ENCODE measurements around the gene POLR1G.

Gene POLR1G

DNA sequence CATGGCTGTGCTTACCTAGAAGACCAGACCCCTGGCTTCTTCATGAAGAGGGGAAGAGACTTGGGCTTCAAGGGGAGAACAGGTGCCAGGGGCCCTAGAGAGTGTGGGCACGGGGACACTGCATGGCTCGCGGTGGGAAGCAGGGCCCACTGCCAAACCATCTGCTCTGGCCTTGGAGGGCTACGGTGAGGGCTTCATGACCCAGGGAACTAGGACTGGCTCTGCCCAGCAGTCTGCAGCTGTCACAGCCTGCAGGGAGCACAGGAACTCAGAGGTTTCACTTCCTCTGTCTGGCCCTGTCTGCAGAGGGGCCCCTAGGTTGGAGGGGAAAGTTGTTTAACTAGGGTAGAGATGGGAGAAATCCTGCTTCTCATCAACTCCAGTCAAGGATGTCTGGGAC, 13.0 kb downstream of the POLR1G start:
- TF ChIP-seq FOXM1 (IDR thresholded peaks at IDR 0.05; ENCODE audit: borderline replicate concordance, low read depth) (no peak), TCF12 (IDR thresholded peaks at IDR 0.05; ENCODE audit: low read depth) (no peak), EGR1 (IDR thresholded peaks at IDR 0.05) (no peak), ZBTB7A (IDR thresholded peaks at IDR 0.05; ENCODE audit: low read depth) (no peak), CEBPB (IDR thresholded peaks at IDR 0.05) (no peak), RAD21 (IDR thresholded peaks at IDR 0.05; ENCODE audit: low read depth) (no peak), EP300 (IDR thresholded peaks at IDR 0.05; ENCODE audit: borderline replicate concordance) (no peak), YY1 (IDR thresholded peaks at IDR 0.05; ENCODE audit: low read depth) (no peak), NFIC (IDR thresholded peaks at IDR 0.05) (no peak), TEAD4 (IDR thresholded peaks at IDR 0.05) (no peak), TAF1 (IDR thresholded peaks at IDR 0.05; ENCODE audit: low read depth) (no peak), CREB1 (IDR thresholded peaks at IDR 0.05; ENCODE audit: low read depth) (no peak)
- TF ChIP-seq, protein P1, sequence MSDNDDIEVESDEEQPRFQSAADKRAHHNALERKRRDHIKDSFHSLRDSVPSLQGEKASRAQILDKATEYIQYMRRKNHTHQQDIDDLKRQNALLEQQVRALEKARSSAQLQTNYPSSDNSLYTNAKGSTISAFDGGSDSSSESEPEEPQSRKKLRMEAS (IDR thresholded peaks at IDR 0.05) = no peak
- TF ChIP-seq, protein P2, sequence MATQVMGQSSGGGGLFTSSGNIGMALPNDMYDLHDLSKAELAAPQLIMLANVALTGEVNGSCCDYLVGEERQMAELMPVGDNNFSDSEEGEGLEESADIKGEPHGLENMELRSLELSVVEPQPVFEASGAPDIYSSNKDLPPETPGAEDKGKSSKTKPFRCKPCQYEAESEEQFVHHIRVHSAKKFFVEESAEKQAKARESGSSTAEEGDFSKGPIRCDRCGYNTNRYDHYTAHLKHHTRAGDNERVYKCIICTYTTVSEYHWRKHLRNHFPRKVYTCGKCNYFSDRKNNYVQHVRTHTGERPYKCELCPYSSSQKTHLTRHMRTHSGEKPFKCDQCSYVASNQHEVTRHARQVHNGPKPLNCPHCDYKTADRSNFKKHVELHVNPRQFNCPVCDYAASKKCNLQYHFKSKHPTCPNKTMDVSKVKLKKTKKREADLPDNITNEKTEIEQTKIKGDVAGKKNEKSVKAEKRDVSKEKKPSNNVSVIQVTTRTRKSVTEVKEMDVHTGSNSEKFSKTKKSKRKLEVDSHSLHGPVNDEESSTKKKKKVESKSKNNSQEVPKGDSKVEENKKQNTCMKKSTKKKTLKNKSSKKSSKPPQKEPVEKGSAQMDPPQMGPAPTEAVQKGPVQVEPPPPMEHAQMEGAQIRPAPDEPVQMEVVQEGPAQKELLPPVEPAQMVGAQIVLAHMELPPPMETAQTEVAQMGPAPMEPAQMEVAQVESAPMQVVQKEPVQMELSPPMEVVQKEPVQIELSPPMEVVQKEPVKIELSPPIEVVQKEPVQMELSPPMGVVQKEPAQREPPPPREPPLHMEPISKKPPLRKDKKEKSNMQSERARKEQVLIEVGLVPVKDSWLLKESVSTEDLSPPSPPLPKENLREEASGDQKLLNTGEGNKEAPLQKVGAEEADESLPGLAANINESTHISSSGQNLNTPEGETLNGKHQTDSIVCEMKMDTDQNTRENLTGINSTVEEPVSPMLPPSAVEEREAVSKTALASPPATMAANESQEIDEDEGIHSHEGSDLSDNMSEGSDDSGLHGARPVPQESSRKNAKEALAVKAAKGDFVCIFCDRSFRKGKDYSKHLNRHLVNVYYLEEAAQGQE (IDR thresholded peaks at IDR 0.05; ENCODE audit: low read depth) = no peak
- TF ChIP-seq, protein P3, sequence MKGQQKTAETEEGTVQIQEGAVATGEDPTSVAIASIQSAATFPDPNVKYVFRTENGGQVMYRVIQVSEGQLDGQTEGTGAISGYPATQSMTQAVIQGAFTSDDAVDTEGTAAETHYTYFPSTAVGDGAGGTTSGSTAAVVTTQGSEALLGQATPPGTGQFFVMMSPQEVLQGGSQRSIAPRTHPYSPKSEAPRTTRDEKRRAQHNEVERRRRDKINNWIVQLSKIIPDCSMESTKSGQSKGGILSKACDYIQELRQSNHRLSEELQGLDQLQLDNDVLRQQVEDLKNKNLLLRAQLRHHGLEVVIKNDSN (IDR thresholded peaks at IDR 0.05) = no peak

DNA sequence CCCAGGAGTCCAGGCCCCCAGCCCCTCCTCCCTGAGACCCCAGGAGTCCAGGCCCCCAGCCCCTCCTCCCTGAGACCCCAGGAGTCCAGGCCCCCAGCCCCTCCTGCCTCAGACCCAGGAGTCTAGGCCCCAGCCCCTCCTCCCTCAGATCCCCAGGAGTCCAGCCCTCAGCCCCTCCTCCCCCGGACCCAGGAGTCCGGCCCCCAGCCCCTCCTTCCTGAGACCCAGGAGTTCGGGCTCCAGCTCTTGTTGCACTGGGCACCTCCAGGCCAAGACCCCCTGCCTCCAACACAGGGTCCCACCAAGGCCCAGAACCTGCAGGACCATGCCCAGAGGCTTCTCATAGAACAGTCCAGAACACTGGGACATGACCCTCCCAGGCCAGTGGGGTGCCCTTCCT, 13.5 kb downstream of the POLR1G start:
- TF ChIP-seq, protein P1 (IDR thresholded peaks at IDR 0.05) = no peak
- TF ChIP-seq, protein P2 (IDR thresholded peaks at IDR 0.05; ENCODE audit: low read depth) = no peak
- TF ChIP-seq CREB1 (IDR thresholded peaks at IDR 0.05; ENCODE audit: low read depth) (no peak), TAF1 (IDR thresholded peaks at IDR 0.05; ENCODE audit: low read depth) (no peak), TEAD4 (IDR thresholded peaks at IDR 0.05) (no peak), ZBTB7A (IDR thresholded peaks at IDR 0.05; ENCODE audit: low read depth) (no peak), CEBPB (IDR thresholded peaks at IDR 0.05) (no peak), FOXM1 (IDR thresholded peaks at IDR 0.05; ENCODE audit: borderline replicate concordance, low read depth) (no peak), YY1 (IDR thresholded peaks at IDR 0.05; ENCODE audit: low read depth) (no peak), RAD21 (IDR thresholded peaks at IDR 0.05; ENCODE audit: low read depth) (no peak), TCF12 (IDR thresholded peaks at IDR 0.05; ENCODE audit: low read depth) (no peak), NFIC (IDR thresholded peaks at IDR 0.05) (no peak), EGR1 (IDR thresholded peaks at IDR 0.05) (no peak)

DNA sequence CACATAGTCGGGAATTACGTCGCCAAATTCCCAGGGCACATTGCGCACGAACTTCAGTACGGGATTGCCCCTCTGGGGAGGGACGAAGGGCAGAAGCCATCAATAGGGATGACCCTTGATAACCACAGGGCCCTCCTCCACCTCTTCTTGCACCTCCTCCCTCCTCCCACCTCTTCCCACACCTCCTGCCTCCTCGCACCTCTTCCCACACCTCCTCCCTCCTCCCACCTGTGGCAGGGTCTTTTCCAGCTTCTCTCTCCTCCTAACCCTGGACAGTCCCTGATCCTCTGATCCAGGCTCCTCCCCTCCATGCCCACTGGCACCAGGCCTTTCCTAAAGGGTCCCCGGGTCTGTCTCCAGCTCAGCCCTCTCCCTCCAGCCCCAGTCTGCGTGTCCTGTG, 13.9 kb downstream of the POLR1G start:
- TF ChIP-seq TCF12 (IDR thresholded peaks at IDR 0.05; ENCODE audit: low read depth) = no peak
- TF ChIP-seq FOXM1 (IDR thresholded peaks at IDR 0.05; ENCODE audit: borderline replicate concordance, low read depth) = no peak

DNA sequence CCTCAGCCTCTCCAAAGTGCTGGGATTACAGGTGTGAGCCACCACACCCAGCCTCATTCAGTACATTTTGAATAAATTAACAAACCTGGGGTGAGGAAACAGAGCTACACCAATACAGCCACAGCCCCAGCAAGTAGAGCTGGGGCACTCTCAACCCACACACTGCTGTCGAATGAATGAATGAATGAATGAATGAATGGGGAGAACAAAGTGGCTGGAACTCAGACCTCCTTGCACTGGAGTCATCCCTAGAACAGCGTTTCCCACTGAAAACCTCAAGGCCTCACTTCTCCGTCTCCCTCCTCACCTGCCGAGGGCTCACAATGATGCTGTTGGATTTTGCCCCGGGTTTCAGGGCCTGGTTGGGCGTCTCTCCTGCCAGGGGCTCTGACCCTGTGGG, 14.4 kb downstream of the POLR1G start:
- TF ChIP-seq CEBPB (IDR thresholded peaks at IDR 0.05) (no peak), EGR1 (IDR thresholded peaks at IDR 0.05) (no peak), FOXM1 (IDR thresholded peaks at IDR 0.05; ENCODE audit: borderline replicate concordance, low read depth) (no peak), CREB1 (IDR thresholded peaks at IDR 0.05; ENCODE audit: low read depth) (no peak), RAD21 (IDR thresholded peaks at IDR 0.05; ENCODE audit: low read depth) (no peak)
- TF ChIP-seq, protein P2 (IDR thresholded peaks at IDR 0.05; ENCODE audit: low read depth) = no peak

DNA sequence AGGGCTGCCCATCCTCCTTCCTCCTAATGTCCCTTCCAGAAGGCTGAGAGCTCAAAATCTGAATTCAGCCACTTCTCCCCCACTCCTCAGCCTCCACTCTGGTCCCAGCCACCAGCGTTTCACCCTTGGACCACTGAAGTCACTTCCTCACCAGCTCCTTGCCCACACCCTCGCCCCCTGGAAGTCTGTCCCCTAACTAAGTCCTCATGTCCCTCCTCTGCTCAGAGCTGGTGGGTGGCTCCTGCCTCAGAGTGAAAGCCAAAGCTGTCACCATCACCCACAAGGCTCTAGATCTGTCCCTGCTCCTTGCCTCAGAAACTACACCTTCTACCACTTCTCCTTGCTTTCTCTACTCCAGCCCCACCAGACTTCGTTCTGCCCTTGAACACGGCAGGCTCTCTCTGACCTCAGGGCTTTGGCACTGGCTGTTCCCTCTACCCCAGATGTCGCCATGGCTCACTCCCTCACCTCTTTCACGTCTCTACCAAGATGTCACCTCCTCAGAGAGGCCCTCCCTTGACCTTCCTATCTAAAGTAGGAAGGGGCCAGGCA, 15.6 kb downstream of the POLR1G start:
- TF ChIP-seq, protein P3 (IDR thresholded peaks at IDR 0.05) = no peak
- TF ChIP-seq CEBPB (IDR thresholded peaks at IDR 0.05) = no peak
- no peak for TF ChIP-seq NFIC (IDR thresholded peaks at IDR 0.05)
- no peak for TF ChIP-seq EGR1 (IDR thresholded peaks at IDR 0.05)
- no peak for TF ChIP-seq TEAD4 (IDR thresholded peaks at IDR 0.05)
- TF ChIP-seq CREB1 (IDR thresholded peaks at IDR 0.05; ENCODE audit: low read depth) = no peak

Data from Ishikawa (cell line).